ENCODE results near the gene APOL1.
"Not testable (repeated sequence)": the region's sequence is repeated elsewhere in the genome, so short reads cannot be mapped to it uniquely, and the experiment has no call there.

GRCh38 chr22:36231051-36231450 lies 21.9 kb upstream of the APOL1 start:
- TF ChIP-seq, protein P1, sequence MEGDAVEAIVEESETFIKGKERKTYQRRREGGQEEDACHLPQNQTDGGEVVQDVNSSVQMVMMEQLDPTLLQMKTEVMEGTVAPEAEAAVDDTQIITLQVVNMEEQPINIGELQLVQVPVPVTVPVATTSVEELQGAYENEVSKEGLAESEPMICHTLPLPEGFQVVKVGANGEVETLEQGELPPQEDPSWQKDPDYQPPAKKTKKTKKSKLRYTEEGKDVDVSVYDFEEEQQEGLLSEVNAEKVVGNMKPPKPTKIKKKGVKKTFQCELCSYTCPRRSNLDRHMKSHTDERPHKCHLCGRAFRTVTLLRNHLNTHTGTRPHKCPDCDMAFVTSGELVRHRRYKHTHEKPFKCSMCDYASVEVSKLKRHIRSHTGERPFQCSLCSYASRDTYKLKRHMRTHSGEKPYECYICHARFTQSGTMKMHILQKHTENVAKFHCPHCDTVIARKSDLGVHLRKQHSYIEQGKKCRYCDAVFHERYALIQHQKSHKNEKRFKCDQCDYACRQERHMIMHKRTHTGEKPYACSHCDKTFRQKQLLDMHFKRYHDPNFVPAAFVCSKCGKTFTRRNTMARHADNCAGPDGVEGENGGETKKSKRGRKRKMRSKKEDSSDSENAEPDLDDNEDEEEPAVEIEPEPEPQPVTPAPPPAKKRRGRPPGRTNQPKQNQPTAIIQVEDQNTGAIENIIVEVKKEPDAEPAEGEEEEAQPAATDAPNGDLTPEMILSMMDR (IDR thresholded peaks at IDR 0.05) = not testable (repeated sequence)
- not testable (repeated sequence) for TF ChIP-seq EZH2 (IDR thresholded peaks at IDR 0.05; ENCODE audit: borderline replicate concordance, insufficient read depth, low read depth, low read length, poor library complexity, severe bottlenecking)

All from B cell (primary cell).